Adrenal gland (tissue), 5 donors: ENCODE data around the gene ZNF28.
"Not testable (repeated sequence)": the region's sequence is repeated elsewhere in the genome, so short reads cannot be mapped to it uniquely, and the experiment has no call there.

Experiments
- CTCF ChIP-seq, 6 experiments: fragments of 450-650 bp in 4 of 6; fragments of 200-600 bp in 2 of 6; sonication (generic) in 1 of 6; IDR thresholded peaks; 1 replicate in 5 of 6; 2 replicates in 1 of 6; pipeline versions ENCODE4 v1.5.1 to v1.8.0; 2016 to 2021; ENCODE audit warnings: antibody characterized with exemption in 6 of 6, mild to moderate bottlenecking in 2 of 6, moderate library complexity in 1 of 6
- POLR2A ChIP-seq, 2 donors: fragments of 450-650 bp; IDR thresholded peaks; one replicate each; pipeline ENCODE4 v1.6.1; 2017; ENCODE audit warnings: antibody characterized with exemption in 2 of 2, mild to moderate bottlenecking in 2 of 2, moderate library complexity in 1 of 2
- donor health status: DM: no; HTN: no; CAD: no.

DNA sequence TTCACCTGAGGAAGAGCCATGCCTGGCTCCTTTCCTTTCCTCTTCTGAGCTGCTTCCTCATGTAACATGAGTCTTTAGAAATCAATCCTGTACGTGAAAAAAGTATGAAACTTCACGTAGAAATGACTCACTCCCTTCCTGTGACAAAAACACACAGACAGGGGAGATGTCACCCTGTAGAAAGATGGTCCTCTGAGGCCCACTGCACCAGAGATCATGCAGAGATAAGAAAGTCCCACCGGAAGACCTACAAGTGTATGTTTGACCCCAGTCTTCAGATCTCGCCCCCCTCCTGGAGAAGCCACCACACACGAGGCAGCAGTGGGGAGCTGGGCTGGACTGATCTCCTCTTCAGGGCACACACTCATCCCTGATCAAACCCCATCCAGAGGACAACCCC lies 12.1 kb upstream of the ZNF28 start:
- TF ChIP-seq CTCF, POLR2A (IDR thresholded peaks at IDR 0.05): not testable (repeated sequence)
